Kasumi-1 (cell line): ENCODE data around the gene PDE6A.

Experiments
- DNase-seq, 2 experiments: peaks; one replicate each; lab custom pipeline; 2025; lab: John Stamatoyannopoulos, UW

PDE6A gene

GRCh38 chr5:149810856-149811255 is 133.7 kb downstream of the PDE6A start:
- no peak for DNase-seq

GRCh38 chr5:149809931-149810691 is 134.5 kb downstream of the PDE6A start:
- DNase-seq, result no peak

GRCh38 chr5:149808264-149808982 is 136.2 kb downstream of the PDE6A start:
- no peak for DNase-seq
